Measurements from ENCODE around the gene PCDHA12. TPM values are rescaled to one million over a fixed set of nuclear protein-coding genes. Genes with fewer than 3 reads are reported as not detected.

Gene PCDHA12
- total RNA-seq, 6 experiments from 2014 or later = 0.09 to 0.34 (median 0.20) TPM; not detected in 1

DNA sequence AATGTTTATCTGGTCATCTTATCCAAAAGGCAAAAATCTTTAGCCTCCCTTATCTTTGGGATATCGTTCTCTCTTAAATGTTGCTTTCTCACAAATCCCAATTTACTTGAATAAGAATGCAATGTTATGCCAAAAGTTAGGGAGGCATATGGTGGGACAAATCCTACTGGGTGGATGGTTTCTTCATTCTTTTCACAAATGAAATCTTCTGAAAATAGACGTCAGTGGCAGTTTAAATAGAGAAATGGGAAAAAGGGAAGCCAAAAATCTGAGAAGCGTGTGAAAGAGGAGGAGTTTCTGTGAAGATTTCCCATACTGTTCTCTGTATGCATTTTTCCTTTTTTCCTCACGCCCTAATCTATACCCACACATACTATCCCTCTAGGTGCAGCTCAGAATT, 48.5 kb downstream of the PCDHA12 start:
- H3K4me3 Mint-ChIP-seq = no peak overlapping the region
- TF ChIP-seq CTCF (IDR thresholded peaks at IDR 0.05) = no peak
- peaks cover 30% of the 10 kb centered on the region for H3K9me3 Mint-ChIP-seq
- H3K27ac Mint-ChIP-seq = no peak overlapping the region
- peaks cover 3% of the 10 kb centered on the region for H3K27me3 Mint-ChIP-seq (ENCODE audit: insufficient read depth)
- DNase-seq = no peak
- peaks cover 5% of the 10 kb centered on the region; the same call in 1 of the 2 replicates for H3K36me3 Mint-ChIP-seq (ENCODE audit: low read depth)
- no peaks in the 10 kb centered on the region for H3K4me1 Mint-ChIP-seq (ENCODE audit: low read depth)

DNA sequence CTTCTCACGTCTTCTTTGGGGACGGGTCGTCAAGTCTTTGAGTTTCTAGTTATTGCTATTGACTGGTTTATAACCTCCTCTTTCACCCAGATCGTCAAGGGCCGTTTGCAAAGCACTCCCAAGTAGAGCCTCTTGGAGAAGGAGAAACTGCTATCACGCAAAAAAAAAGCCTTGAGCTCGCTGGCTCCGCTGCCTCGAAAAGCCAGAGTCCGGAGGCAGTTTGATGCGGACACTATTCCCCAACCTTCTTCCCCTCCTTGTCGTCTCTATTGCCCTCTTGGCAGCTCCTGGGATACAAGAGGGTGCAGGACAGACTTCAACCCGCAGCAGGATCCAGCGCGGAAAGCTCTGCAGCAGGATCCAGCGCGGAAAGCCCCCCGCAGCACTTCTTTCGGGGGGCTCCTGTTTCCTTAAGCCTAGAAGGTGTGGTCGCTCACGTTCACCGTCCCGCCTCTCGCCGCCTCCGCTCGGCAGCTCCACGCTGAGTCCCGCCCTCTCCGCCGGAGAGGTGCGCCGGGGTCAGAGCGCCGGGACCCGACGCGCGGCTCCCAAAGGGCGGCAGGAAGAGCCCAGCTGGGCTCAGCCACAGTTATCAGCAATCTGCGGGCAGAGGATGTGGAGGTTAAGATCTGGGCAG, 50.8 kb downstream of the PCDHA12 start, which contains the start of gene PCDHAC1:
Gene PCDHAC1, plus strand, starts transcription at position 494 of the 637 bp plus-strand sequence. CDS start 594 bp downstream, outside the sequence.
- no peaks in the 10 kb centered on the region for H3K4me1 Mint-ChIP-seq (ENCODE audit: low read depth)
- H3K9me3 Mint-ChIP-seq = peaks cover 29% of the 10 kb centered on the region
- H3K4me3 Mint-ChIP-seq = no peak within 1 kb of the TSS
- peaks cover 5% of the 10 kb centered on the region; the same call in 1 of the 2 replicates for H3K36me3 Mint-ChIP-seq (ENCODE audit: low read depth)
- peaks cover 4% of the 10 kb centered on the region for H3K27me3 Mint-ChIP-seq (ENCODE audit: insufficient read depth)
- no peak within 1 kb of the TSS for H3K27ac Mint-ChIP-seq
- no peak for DNase-seq
- TF ChIP-seq CTCF (IDR thresholded peaks at IDR 0.05) = no peak

DNA sequence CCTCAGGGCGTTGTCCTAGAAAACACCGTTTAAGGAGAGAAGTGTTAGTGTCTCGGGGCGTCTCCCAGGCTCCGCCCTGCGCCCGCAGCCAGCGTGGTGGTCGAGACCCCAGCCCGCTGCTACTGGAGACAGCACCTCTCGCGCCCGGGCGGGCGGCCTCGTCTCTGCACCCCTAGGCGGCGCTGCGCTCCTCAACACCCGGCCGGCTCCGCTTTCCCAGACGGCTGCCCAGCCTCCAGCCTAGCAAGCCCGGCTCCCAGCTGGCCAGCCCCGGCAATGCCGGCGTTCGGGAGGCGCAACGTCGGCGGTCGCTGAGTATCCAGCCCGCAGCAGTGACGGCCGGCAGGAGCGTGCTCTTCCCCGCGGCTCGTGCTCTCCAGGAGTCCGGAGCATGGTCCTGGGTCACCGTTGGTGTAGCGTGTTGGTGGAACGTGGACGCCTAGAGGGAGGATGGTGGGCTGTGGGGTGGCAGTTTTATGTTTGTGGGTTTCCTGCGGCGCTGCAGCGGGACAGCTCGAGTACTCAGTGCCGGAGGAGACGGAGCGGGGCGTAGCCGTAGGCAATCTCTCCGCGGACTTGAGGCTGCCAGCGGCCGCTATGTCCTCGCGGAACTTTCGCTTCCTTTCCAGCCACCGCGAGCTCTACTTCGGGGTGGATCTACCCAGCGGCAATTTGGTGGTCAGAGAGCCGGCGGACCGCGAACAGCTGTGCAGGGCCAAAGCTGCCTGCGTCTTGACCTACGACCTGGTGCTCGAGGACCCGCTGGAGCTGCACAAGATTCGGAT, 51.5 kb downstream of the PCDHA12 start:
- DNase-seq = no peak
- Mint-ChIP-seq H3K27ac (no peak overlapping the region), H3K36me3 (ENCODE audit: low read depth) (peaks cover 5% of the 10 kb centered on the region; the same call in 1 of the 2 replicates), H3K4me3 (no peak overlapping the region), H3K9me3 (peaks cover 24% of the 10 kb centered on the region), H3K4me1 (ENCODE audit: low read depth) (no peaks in the 10 kb centered on the region), H3K27me3 (ENCODE audit: insufficient read depth) (peaks cover 4% of the 10 kb centered on the region)
- TF ChIP-seq CTCF (IDR thresholded peaks at IDR 0.05) = no peak

DNA sequence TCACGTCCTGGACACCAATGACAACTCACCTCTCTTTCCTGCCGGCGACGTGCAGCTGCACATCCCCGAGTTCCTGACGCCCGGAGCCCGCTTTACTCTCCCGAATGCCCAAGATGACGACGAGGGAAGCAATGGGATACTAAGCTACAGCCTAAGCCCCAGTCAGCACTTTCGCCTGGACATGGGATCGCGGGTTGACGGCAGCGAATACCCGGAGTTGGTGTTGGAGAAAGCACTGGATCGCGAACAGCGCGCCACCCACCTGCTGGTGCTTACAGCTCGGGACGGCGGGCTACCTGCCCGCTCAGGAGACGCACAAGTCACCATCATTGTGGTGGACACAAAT, 52.1 kb downstream of the PCDHA12 start:
- Mint-ChIP-seq H3K9me3 (peaks cover 21% of the 10 kb centered on the region), H3K27ac (no peak overlapping the region), H3K27me3 (ENCODE audit: insufficient read depth) (peaks cover 4% of the 10 kb centered on the region), H3K4me3 (no peak overlapping the region), H3K4me1 (ENCODE audit: low read depth) (no peaks in the 10 kb centered on the region), H3K36me3 (ENCODE audit: low read depth) (peaks cover 5% of the 10 kb centered on the region; the same call in 1 of the 2 replicates)
- no peak for DNase-seq
- no peak for TF ChIP-seq CTCF (IDR thresholded peaks at IDR 0.05)

Other genes with a start within 250 kb of the PCDHA12 start
- 1 to 10 TPM in 5 of 6 experiments, under 1 TPM in 1; 0.84 to 1.9 (median 1.3) TPM for gene CD14, start 242.1 kb upstream of the PCDHA12 start, total RNA-seq (2021; fragmentation: NEBNext Ultra II Directional; extraction: Animal tissue kit (Norgen Biotek cat#: 25700))
- 1 to 10 TPM; 3.6 to 7.2 (median 6.1) TPM for gene TMCO6, start 235.9 kb upstream of the PCDHA12 start, total RNA-seq (2021; fragmentation: NEBNext Ultra II Directional; extraction: Animal tissue kit (Norgen Biotek cat#: 25700))
- gene NDUFA2, start 227.7 kb upstream of the PCDHA12 start, total RNA-seq (2021; fragmentation: NEBNext Ultra II Directional; extraction: Animal tissue kit (Norgen Biotek cat#: 25700)) = 10 to 100 TPM; 60.5 to 73.9 (median 67.0) TPM
- gene IK, start 227.5 kb upstream of the PCDHA12 start, total RNA-seq (2021; fragmentation: NEBNext Ultra II Directional; extraction: Animal tissue kit (Norgen Biotek cat#: 25700)) = 100 to 1,000 TPM in 4 of 6 experiments, 10 to 100 TPM in 2; 83.3 to 116 (median 109) TPM
- 10 to 100 TPM; 23.7 to 28.3 (median 25.8) TPM for gene WDR55, start 210.4 kb upstream of the PCDHA12 start, total RNA-seq (2021; fragmentation: NEBNext Ultra II Directional; extraction: Animal tissue kit (Norgen Biotek cat#: 25700))
- gene DND1, start 201.7 kb upstream of the PCDHA12 start, total RNA-seq (2021; fragmentation: NEBNext Ultra II Directional; extraction: Animal tissue kit (Norgen Biotek cat#: 25700)) = under 1 TPM; 0.26 to 0.59 (median 0.41) TPM
- 100 to 1,000 TPM in 1 of 6 experiments, 10 to 100 TPM in 5; 89.1 to 102 (median 96.8) TPM for gene HARS1, start 183.9 kb upstream of the PCDHA12 start, total RNA-seq (2021; fragmentation: NEBNext Ultra II Directional; extraction: Animal tissue kit (Norgen Biotek cat#: 25700))
- 10 to 100 TPM; 22.1 to 23.5 (median 22.9) TPM for gene HARS2, start 183.9 kb upstream of the PCDHA12 start, total RNA-seq (2021; fragmentation: NEBNext Ultra II Directional; extraction: Animal tissue kit (Norgen Biotek cat#: 25700))
- 10 to 100 TPM; 59.1 to 68.5 (median 63.8) TPM for gene ZMAT2, start 174.9 kb upstream of the PCDHA12 start, total RNA-seq (2021; fragmentation: NEBNext Ultra II Directional; extraction: Animal tissue kit (Norgen Biotek cat#: 25700))
- gene PCDHA1, start 89.2 kb upstream of the PCDHA12 start, total RNA-seq (2021; fragmentation: NEBNext Ultra II Directional; extraction: Animal tissue kit (Norgen Biotek cat#: 25700)) = under 1 TPM; 0.09 to 0.22 (median 0.14) TPM
- under 1 TPM in 1 of 6 experiments, not detected in 5; 0.13 TPM for gene PCDHA2, start 80.5 kb upstream of the PCDHA12 start, total RNA-seq (2021; fragmentation: NEBNext Ultra II Directional; extraction: Animal tissue kit (Norgen Biotek cat#: 25700))
- under 1 TPM in 1 of 6 experiments, not detected in 5; 0.05 TPM for gene PCDHA3, start 74.3 kb upstream of the PCDHA12 start, total RNA-seq (2021; fragmentation: NEBNext Ultra II Directional; extraction: Animal tissue kit (Norgen Biotek cat#: 25700))
- gene PCDHA4, start 68.2 kb upstream of the PCDHA12 start, total RNA-seq (2021; fragmentation: NEBNext Ultra II Directional; extraction: Animal tissue kit (Norgen Biotek cat#: 25700)) = under 1 TPM in 1 of 6 experiments, not detected in 5; 0.05 TPM
- gene PCDHA5, start 53.7 kb upstream of the PCDHA12 start, total RNA-seq (2021; fragmentation: NEBNext Ultra II Directional; extraction: Animal tissue kit (Norgen Biotek cat#: 25700)) = not detected
- under 1 TPM in 3 of 6 experiments, not detected in 3; 0.07 to 0.09 (median 0.08) TPM for gene PCDHA6, start 47.3 kb upstream of the PCDHA12 start, total RNA-seq (2021; fragmentation: NEBNext Ultra II Directional; extraction: Animal tissue kit (Norgen Biotek cat#: 25700))
- under 1 TPM; 0.09 to 0.26 (median 0.20) TPM for gene PCDHA7, start 41.0 kb upstream of the PCDHA12 start, total RNA-seq (2021; fragmentation: NEBNext Ultra II Directional; extraction: Animal tissue kit (Norgen Biotek cat#: 25700))
- under 1 TPM in 2 of 6 experiments, not detected in 4; 0.05 to 0.12 TPM for gene PCDHA8, start 34.1 kb upstream of the PCDHA12 start, total RNA-seq (2021; fragmentation: NEBNext Ultra II Directional; extraction: Animal tissue kit (Norgen Biotek cat#: 25700))
- under 1 TPM in 1 of 6 experiments, not detected in 5; 0.03 TPM for gene PCDHA9, start 26.9 kb upstream of the PCDHA12 start, total RNA-seq (2021; fragmentation: NEBNext Ultra II Directional; extraction: Animal tissue kit (Norgen Biotek cat#: 25700))
- not detected for gene PCDHA10, start 19.4 kb upstream of the PCDHA12 start, total RNA-seq (2021; fragmentation: NEBNext Ultra II Directional; extraction: Animal tissue kit (Norgen Biotek cat#: 25700))
- gene PCDHA11, start 6.4 kb upstream of the PCDHA12 start, total RNA-seq (2021; fragmentation: NEBNext Ultra II Directional; extraction: Animal tissue kit (Norgen Biotek cat#: 25700)) = under 1 TPM in 4 of 6 experiments, not detected in 2; 0.07 to 0.14 (median 0.11) TPM
- gene PCDHA13, start 6.8 kb downstream of the PCDHA12 start, total RNA-seq (2021; fragmentation: NEBNext Ultra II Directional; extraction: Animal tissue kit (Norgen Biotek cat#: 25700)) = not detected
- gene PCDHAC1, start 51.0 kb downstream of the PCDHA12 start, total RNA-seq (2021; fragmentation: NEBNext Ultra II Directional; extraction: Animal tissue kit (Norgen Biotek cat#: 25700)) = not detected
- not detected for gene PCDHAC2, start 91.2 kb downstream of the PCDHA12 start, total RNA-seq (2021; fragmentation: NEBNext Ultra II Directional; extraction: Animal tissue kit (Norgen Biotek cat#: 25700))
- not detected for gene PCDHB1, start 176.1 kb downstream of the PCDHA12 start, total RNA-seq (2021; fragmentation: NEBNext Ultra II Directional; extraction: Animal tissue kit (Norgen Biotek cat#: 25700))
- gene PCDHB2, start 219.3 kb downstream of the PCDHA12 start, total RNA-seq (2021; fragmentation: NEBNext Ultra II Directional; extraction: Animal tissue kit (Norgen Biotek cat#: 25700)) = 1 to 10 TPM; 4.1 to 8.6 (median 5.3) TPM
- gene PCDHB3, start 225.2 kb downstream of the PCDHA12 start, total RNA-seq (2021; fragmentation: NEBNext Ultra II Directional; extraction: Animal tissue kit (Norgen Biotek cat#: 25700)) = under 1 TPM; 0.20 to 0.36 (median 0.30) TPM
- gene PCDHB4, start 246.5 kb downstream of the PCDHA12 start, total RNA-seq (2021; fragmentation: NEBNext Ultra II Directional; extraction: Animal tissue kit (Norgen Biotek cat#: 25700)) = under 1 TPM; 0.24 to 0.80 (median 0.51) TPM